Prostate gland (tissue), 2 donors: ENCODE results near the gene PRRG4.

Experiments
- CTCF ChIP-seq, 4 experiments: fragments of 200-600 bp in 2 of 4; fragments of 450-650 bp in 2 of 4; sonication (generic) in 2 of 4; IDR thresholded peaks; 1 replicate in 3 of 4; 2 replicates in 1 of 4; pipeline ENCODE4 v1.5.1; 2016 to 2019; ENCODE audit warnings: antibody characterized with exemption in 4 of 4, mild to moderate bottlenecking in 2 of 4, moderate library complexity in 2 of 4
- POLR2A ChIP-seq: fragments of 450-650 bp; IDR thresholded peaks from one replicate; pipeline ENCODE4 v1.6.1; 2016; ENCODE audit warnings: antibody characterized with exemption, mild to moderate bottlenecking
- POLR2AphosphoS5 ChIP-seq: sonication (generic); formaldehyde crosslinking; IDR thresholded peaks from one replicate; pipeline ENCODE4 v1.6.1; 2017; ENCODE audit warnings: antibody characterized with exemption

- TF ChIP-seq POLR2A (no peak), POLR2AphosphoS5 (no peak), CTCF (IDR thresholded peaks at IDR 0.05) (no peak)
Observed at GRCh38 chr11:32902089-32902665, 72.5 kb downstream of the PRRG4 start.
